HG03469 (cell line): ENCODE data around the gene MFF.

Experiments used
- ATAC-seq: cut with Tn5 transposase; IDR thresholded peaks from one replicate; pipeline ENCODE4 v1.9.1; 2021; ENCODE audit warnings: mild to moderate bottlenecking, moderate library complexity, moderate number of reproducible peaks; ENCODE audit not compliant: unreplicated experiment

MFF gene

GRCh38 chr2:227404585-227405271 is 79.7 kb downstream of the MFF start:
- no peak for ATAC-seq

- ATAC-seq = peak; percentile 43
These were observed 81.4 kb downstream of the MFF start for GRCh38 chr2:227406177-227407031.
